Parathyroid adenoma (tissue), 2 donors: ENCODE data around the gene EHHADH.

Experiments
- H2AFZ ChIP-seq: fragments of 300-600 bp; sonication (generic); one replicate; pipeline ENCODE4 v1.7.0; 2017; ENCODE audit warnings: antibody characterized with exemption, mild to moderate bottlenecking
- H3K27ac ChIP-seq: fragments of 300-600 bp; sonication (generic); one replicate; pipeline ENCODE4 v1.7.0; 2017
- H3K27me3 ChIP-seq: fragments of 300-600 bp; sonication (generic); one replicate; pipeline ENCODE4 v1.7.0; 2017; ENCODE audit warnings: low read length; ENCODE audit not compliant: control insufficient read depth, insufficient read depth
- H3K36me3 ChIP-seq: fragments of 300-600 bp; sonication (generic); one replicate; pipeline ENCODE4 v1.7.0; 2017; ENCODE audit warnings: low read length; ENCODE audit not compliant: control insufficient read depth, insufficient read depth
- H3K4me1 ChIP-seq: fragments of 300-600 bp; sonication (generic); one replicate; pipeline ENCODE4 v1.7.0; 2017; ENCODE audit warnings: control low read depth
- H3K4me2 ChIP-seq: fragments of 300-600 bp; sonication (generic); one replicate; pipeline ENCODE4 v1.7.0; 2017; ENCODE audit warnings: low read length
- H3K4me3 ChIP-seq: fragments of 300-600 bp; sonication (generic); one replicate; pipeline ENCODE4 v1.7.0; 2017; ENCODE audit warnings: low read depth, low read length
- H3K79me2 ChIP-seq: fragments of 300-600 bp; sonication (generic); one replicate; pipeline ENCODE4 v1.7.0; 2017; ENCODE audit warnings: control low read depth
- H3K9ac ChIP-seq: fragments of 300-600 bp; sonication (generic); one replicate; pipeline ENCODE4 v1.7.0; 2017; ENCODE audit warnings: mild to moderate bottlenecking
- H3K9me3 ChIP-seq: fragments of 300-600 bp; sonication (generic); one replicate; pipeline ENCODE4 v1.7.0; 2017; ENCODE audit warnings: low read length; ENCODE audit not compliant: control insufficient read depth
- TF ChIP-seq, protein P1 (sequence below): fragments of 300-600 bp; sonication (generic); IDR thresholded peaks from one replicate; pipeline ENCODE4 v1.7.0; 2017; ENCODE audit warnings: antibody characterized with exemption, mild to moderate bottlenecking
- donor health status: primary hyperparathyroidism.

Gene EHHADH

DNA sequence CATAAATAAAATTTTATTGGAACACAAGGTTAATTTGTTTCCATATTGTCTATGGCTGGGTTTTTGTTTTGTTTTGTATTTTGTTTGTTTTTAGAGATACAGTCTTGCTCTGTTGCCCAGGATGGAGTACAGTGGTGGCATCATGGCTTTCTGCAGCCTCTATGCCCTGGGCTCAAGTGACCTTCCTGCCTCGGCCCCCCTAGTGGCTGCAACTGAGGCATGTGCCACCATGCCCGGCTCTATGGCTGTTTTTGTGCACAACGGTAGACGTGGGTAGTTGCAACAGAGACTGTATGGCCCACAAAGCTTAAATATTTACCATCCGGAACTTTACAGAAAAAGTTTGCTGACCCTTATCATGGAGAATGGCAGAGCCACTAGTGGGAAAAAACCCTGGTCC lies 54.2 kb downstream of the EHHADH start:
- no peak overlapping the region for H3K9ac ChIP-seq
- H3K27ac ChIP-seq = no peak overlapping the region
- H3K79me2 ChIP-seq = no peaks in the 10 kb centered on the region
- no peak overlapping the region for H2AFZ ChIP-seq
- H3K27me3 ChIP-seq = no peaks in the 10 kb centered on the region
- no peak overlapping the region for H3K4me3 ChIP-seq
- H3K9me3 ChIP-seq = no peaks in the 10 kb centered on the region
- no peaks in the 10 kb centered on the region for H3K36me3 ChIP-seq
- no peak overlapping the region for H3K4me2 ChIP-seq
- no peaks in the 10 kb centered on the region for H3K4me1 ChIP-seq
- TF ChIP-seq, protein P1, sequence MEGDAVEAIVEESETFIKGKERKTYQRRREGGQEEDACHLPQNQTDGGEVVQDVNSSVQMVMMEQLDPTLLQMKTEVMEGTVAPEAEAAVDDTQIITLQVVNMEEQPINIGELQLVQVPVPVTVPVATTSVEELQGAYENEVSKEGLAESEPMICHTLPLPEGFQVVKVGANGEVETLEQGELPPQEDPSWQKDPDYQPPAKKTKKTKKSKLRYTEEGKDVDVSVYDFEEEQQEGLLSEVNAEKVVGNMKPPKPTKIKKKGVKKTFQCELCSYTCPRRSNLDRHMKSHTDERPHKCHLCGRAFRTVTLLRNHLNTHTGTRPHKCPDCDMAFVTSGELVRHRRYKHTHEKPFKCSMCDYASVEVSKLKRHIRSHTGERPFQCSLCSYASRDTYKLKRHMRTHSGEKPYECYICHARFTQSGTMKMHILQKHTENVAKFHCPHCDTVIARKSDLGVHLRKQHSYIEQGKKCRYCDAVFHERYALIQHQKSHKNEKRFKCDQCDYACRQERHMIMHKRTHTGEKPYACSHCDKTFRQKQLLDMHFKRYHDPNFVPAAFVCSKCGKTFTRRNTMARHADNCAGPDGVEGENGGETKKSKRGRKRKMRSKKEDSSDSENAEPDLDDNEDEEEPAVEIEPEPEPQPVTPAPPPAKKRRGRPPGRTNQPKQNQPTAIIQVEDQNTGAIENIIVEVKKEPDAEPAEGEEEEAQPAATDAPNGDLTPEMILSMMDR = no peak

DNA sequence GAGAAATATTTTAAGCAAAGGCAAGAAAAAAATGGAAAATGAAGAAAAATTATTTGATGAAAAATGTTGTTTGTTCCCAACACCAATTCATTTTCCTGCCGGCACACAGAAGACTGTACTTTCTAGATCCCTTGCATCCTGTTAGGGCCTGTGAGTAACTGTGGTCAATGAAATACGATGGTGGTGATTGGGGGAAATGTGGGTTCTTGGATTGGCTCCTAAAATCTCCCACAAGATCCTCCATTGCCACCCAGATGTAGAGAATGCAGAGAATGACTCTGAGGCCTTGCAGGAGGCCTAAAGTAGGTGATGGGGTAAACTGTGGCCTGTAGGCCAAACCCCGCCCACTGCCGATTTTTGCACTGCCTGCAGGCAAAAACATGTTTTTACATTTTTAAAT lies 54.6 kb downstream of the EHHADH start:
- no peak overlapping the region for H3K4me2 ChIP-seq
- TF ChIP-seq, protein P1 = no peak
- no peak overlapping the region for H2AFZ ChIP-seq
- H3K4me3 ChIP-seq = no peak overlapping the region
- H3K9me3 ChIP-seq = no peaks in the 10 kb centered on the region
- no peaks in the 10 kb centered on the region for H3K4me1 ChIP-seq
- no peak overlapping the region for H3K27ac ChIP-seq
- H3K27me3 ChIP-seq = no peaks in the 10 kb centered on the region
- H3K36me3 ChIP-seq = no peaks in the 10 kb centered on the region
- no peaks in the 10 kb centered on the region for H3K79me2 ChIP-seq
- no peak overlapping the region for H3K9ac ChIP-seq

DNA sequence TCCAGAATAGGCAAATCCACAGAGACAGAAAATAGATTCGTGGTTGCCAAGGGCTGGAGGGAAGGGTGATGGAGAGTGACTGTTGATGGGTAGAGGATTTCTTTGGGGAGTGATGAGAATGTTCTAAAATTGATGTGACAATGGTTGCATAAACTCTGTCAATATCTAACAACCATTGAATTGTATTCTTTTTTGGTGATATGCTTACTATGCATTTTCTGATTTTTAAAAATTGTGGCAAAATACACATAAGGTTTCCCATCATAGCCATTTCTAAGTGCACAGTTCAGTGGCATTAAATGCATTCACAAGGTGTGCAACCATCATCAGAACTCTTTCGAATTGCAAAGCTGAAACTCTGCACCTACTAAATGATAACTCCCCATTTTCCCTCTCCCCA lies 56.8 kb downstream of the EHHADH start:
- TF ChIP-seq, protein P1 = no peak
- no peaks in the 10 kb centered on the region for H3K4me1 ChIP-seq
- H3K79me2 ChIP-seq = no peaks in the 10 kb centered on the region
- H3K4me2 ChIP-seq = no peak overlapping the region
- no peak overlapping the region for H3K9ac ChIP-seq
- H3K27ac ChIP-seq = no peak overlapping the region
- no peaks in the 10 kb centered on the region for H3K36me3 ChIP-seq
- no peak overlapping the region for H2AFZ ChIP-seq
- no peak overlapping the region for H3K4me3 ChIP-seq
- no peaks in the 10 kb centered on the region for H3K27me3 ChIP-seq
- no peaks in the 10 kb centered on the region for H3K9me3 ChIP-seq

DNA sequence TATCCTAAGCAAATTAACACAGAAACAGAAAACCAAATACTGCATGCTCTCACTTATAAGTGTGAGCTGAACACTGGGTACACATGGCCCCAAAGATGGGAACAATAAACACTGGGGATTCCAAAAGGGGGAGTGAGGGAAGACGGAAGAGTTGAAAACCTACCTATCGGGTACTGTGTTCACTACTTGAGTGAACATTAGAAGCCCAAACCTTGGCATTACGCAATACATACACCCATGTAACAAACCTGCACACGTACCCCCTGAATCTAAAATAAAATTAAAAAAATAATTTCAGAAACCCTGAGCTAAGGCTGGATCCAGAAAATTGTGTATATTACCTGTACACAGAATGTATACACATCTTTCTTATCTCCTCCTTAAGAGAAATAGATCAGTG lies 58.2 kb downstream of the EHHADH start:
- Histone ChIP-seq H2AFZ (no peak overlapping the region), H3K79me2 (no peaks in the 10 kb centered on the region), H3K4me2 (no peak overlapping the region), H3K27ac (no peak overlapping the region), H3K4me3 (no peak overlapping the region), H3K9ac (no peak overlapping the region), H3K36me3 (no peaks in the 10 kb centered on the region), H3K27me3 (no peaks in the 10 kb centered on the region), H3K4me1 (no peaks in the 10 kb centered on the region), H3K9me3 (no peaks in the 10 kb centered on the region)
- TF ChIP-seq, protein P1 = no peak

DNA sequence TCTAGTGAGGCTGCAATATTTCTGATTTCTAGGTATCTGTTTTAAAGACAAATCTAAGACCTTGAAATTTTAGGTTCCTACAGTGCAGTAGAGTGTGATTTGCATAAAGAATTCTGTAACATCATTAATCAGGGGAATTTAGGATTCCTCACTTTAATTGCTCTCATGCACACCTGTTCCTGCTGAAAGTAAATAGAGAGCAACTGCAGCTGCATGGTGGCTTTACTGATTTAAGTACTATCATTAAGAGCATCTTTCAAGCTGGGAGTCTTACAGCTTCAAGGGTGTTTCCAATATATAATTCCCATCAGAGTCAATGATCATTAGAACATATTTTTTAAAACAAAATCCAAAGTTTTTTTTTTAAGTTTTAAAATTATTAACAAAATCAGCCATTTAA lies 65.0 kb downstream of the EHHADH start:
- Histone ChIP-seq H3K4me2 (no peak overlapping the region), H3K27me3 (no peaks in the 10 kb centered on the region), H2AFZ (no peak overlapping the region), H3K4me1 (no peaks in the 10 kb centered on the region), H3K79me2 (no peaks in the 10 kb centered on the region), H3K9me3 (no peaks in the 10 kb centered on the region), H3K9ac (no peak overlapping the region), H3K4me3 (no peak overlapping the region), H3K27ac (no peak overlapping the region), H3K36me3 (no peaks in the 10 kb centered on the region)
- TF ChIP-seq, protein P1 = no peak
